Neural progenitor cell (in vitro differentiated cells): Measurements from ENCODE around the gene DEPDC1B. TPM values are rescaled to one million over a fixed set of nuclear protein-coding genes. Genes with fewer than 3 reads are reported as not detected.
"Not testable (repeated sequence)": the region's sequence is repeated elsewhere in the genome, so short reads cannot be mapped to it uniquely, and the experiment has no call there.

ENCODE experiments used
- DNase-seq: peaks from one replicate; pipeline ENCODE4 v3.0.0-alpha.2; 2016; ENCODE audit warnings: low spot score
- H2AFZ ChIP-seq: fragments of 200-600 bp; sonication (generic); replicated peaks from 2 replicates; pipeline ENCODE4 v1.6.1; 2016; ENCODE audit warnings: antibody characterized with exemption
- H3F3A ChIP-seq: fragments of 200-600 bp; sonication (generic); 2 replicates; pipeline ENCODE4 v1.6.1; 2016; ENCODE audit warnings: antibody characterized with exemption, low read depth
- H3K27ac ChIP-seq: fragments of 200-600 bp; sonication (generic); 2 replicates; pipeline ENCODE4 v1.5.1; 2016; ENCODE audit warnings: mild to moderate bottlenecking
- H3K27me3 ChIP-seq: fragments of 200-600 bp; sonication (generic); 2 replicates; pipeline ENCODE4 v1.6.1; 2016; ENCODE audit warnings: mild to moderate bottlenecking, moderate library complexity
- H3K36me3 ChIP-seq: fragments of 200-600 bp; sonication (generic); 2 replicates; pipeline ENCODE4 v1.5.1; 2016
- H3K4me1 ChIP-seq: fragments of 200-600 bp; sonication (generic); 2 replicates; pipeline ENCODE4 v1.6.1; 2016; ENCODE audit warnings: mixed run types
- H3K4me2 ChIP-seq: fragments of 200-600 bp; sonication (generic); 2 replicates; pipeline ENCODE4 v1.6.1; 2016
- H3K4me3 ChIP-seq: fragments of 200-600 bp; sonication (generic); 2 replicates; pipeline ENCODE4 v1.5.1; 2016
- H3K79me2 ChIP-seq: fragments of 200-600 bp; sonication (generic); 2 replicates; pipeline ENCODE4 v1.6.1; 2016; ENCODE audit warnings: low read depth
- H3K9ac ChIP-seq: fragments of 200-600 bp; sonication (generic); 2 replicates; pipeline ENCODE4 v1.6.1; 2016
- H3K9me3 ChIP-seq: fragments of 200-600 bp; sonication (generic); 2 replicates; pipeline ENCODE4 v1.5.1; 2016; ENCODE audit warnings: low read depth
- H4K20me1 ChIP-seq: fragments of 200-600 bp; sonication (generic); 2 replicates; pipeline ENCODE4 v1.6.1; 2016; ENCODE audit warnings: low read depth
- H3K27ac Mint-ChIP-seq: 3 replicates; pipeline ENCODE4 v1.8.0; 2021; ENCODE audit warnings: mixed read lengths
- H3K27me3 Mint-ChIP-seq: 2 replicates; pipeline ENCODE4 v1.8.0; 2022; ENCODE audit warnings: low read depth, mild to moderate bottlenecking, inconsistent platforms, moderate library complexity, mixed read lengths; ENCODE audit not compliant: insufficient read depth
- H3K36me3 Mint-ChIP-seq: 3 replicates; pipeline ENCODE4 v1.8.0; 2021; ENCODE audit warnings: mixed read lengths
- H3K4me1 Mint-ChIP-seq: 3 replicates; pipeline ENCODE4 v1.8.0; 2021; ENCODE audit warnings: mixed read lengths
- H3K4me3 Mint-ChIP-seq: 3 replicates; pipeline ENCODE4 v1.8.0; 2021; ENCODE audit warnings: mild to moderate bottlenecking, moderate library complexity, mixed read lengths
- H3K9me3 Mint-ChIP-seq: 3 replicates; pipeline ENCODE4 v1.8.0; 2020; ENCODE audit warnings: mixed read lengths
- CTCF ChIP-seq: fragments of 200-600 bp; sonication (generic); IDR thresholded peaks from 2 replicates; pipeline ENCODE4 v1.5.1; 2017; ENCODE audit warnings: antibody characterized with exemption, mild to moderate bottlenecking
- EZH2 ChIP-seq: fragments of 200-600 bp; sonication (generic); IDR thresholded peaks from 2 replicates; pipeline ENCODE4 v1.6.1; 2017; ENCODE audit warnings: antibody characterized with exemption, mild to moderate bottlenecking, moderate library complexity
- EZH2phosphoT487 ChIP-seq: fragments of 200-600 bp; sonication (generic); IDR thresholded peaks from 2 replicates; pipeline ENCODE4 v1.6.1; 2017; ENCODE audit warnings: antibody characterized with exemption
- total RNA-seq: library from RNA; depleted of rRNA; stranded (reverse); fragments of >200 nt; gene quantifications from 2 replicates; pipeline ENCODE4 v1.2.3, GENCODE V29; 2015; ENCODE audit warnings: low replicate concordance

DEPDC1B gene
- total RNA-seq, 1 donor from 2014 or later: 142 TPM

- H3K9me3 ChIP-seq: no peaks in the 10 kb centered on the region
- Mint-ChIP-seq H3K4me3 (no peak overlapping the region), H3K36me3 (no peaks in the 10 kb centered on the region), H3K9me3 (peaks cover 13% of the 10 kb centered on the region), H3K27ac (no peak overlapping the region), H3K4me1 (no peaks in the 10 kb centered on the region), H3K27me3 (peaks cover 2% of the 10 kb centered on the region)
- no peaks in the 10 kb centered on the region for H3K79me2 ChIP-seq
- H3K27ac ChIP-seq: no peak overlapping the region
- H3K9ac ChIP-seq: no peak overlapping the region
- H3K36me3 ChIP-seq: no peaks in the 10 kb centered on the region
- no peaks in the 10 kb centered on the region for H3K27me3 ChIP-seq
- no peak overlapping the region for H2AFZ ChIP-seq
- no peak overlapping the region for H3K4me3 ChIP-seq
- no peaks in the 10 kb centered on the region for H4K20me1 ChIP-seq
- H3K4me2 ChIP-seq: no peak overlapping the region
- H3K4me1 ChIP-seq: no peaks in the 10 kb centered on the region
- no peak for TF ChIP-seq EZH2phosphoT487
- TF ChIP-seq EZH2: no peak
- no peak for TF ChIP-seq CTCF
- no peak for DNase-seq
- no peaks in the 10 kb centered on the region for H3F3A ChIP-seq
These were observed 40.4 kb upstream of the DEPDC1B start for GRCh38 chr5:60740322-60740721.

GRCh38 chr5:60738933-60739332, 39.0 kb upstream of the DEPDC1B start:
- no peaks in the 10 kb centered on the region for H3K79me2 ChIP-seq
- Mint-ChIP-seq H3K27me3 (peaks cover 2% of the 10 kb centered on the region), H3K4me1 (no peaks in the 10 kb centered on the region), H3K9me3 (peaks cover 11% of the 10 kb centered on the region), H3K27ac (no peak overlapping the region), H3K36me3 (no peaks in the 10 kb centered on the region), H3K4me3 (no peak overlapping the region)
- H4K20me1 ChIP-seq: no peaks in the 10 kb centered on the region
- H3K27me3 ChIP-seq: no peaks in the 10 kb centered on the region
- no peak overlapping the region for H3K27ac ChIP-seq
- H3K9me3 ChIP-seq: no peaks in the 10 kb centered on the region
- no peak for DNase-seq
- H3K36me3 ChIP-seq: no peaks in the 10 kb centered on the region
- TF ChIP-seq EZH2: no peak
- no peak for TF ChIP-seq EZH2phosphoT487
- TF ChIP-seq CTCF: no peak
- no peak overlapping the region for H3K4me3 ChIP-seq
- H3K9ac ChIP-seq: no peak overlapping the region
- no peaks in the 10 kb centered on the region for H3K4me1 ChIP-seq
- H3K4me2 ChIP-seq: no peak overlapping the region
- H3F3A ChIP-seq: no peaks in the 10 kb centered on the region
- no peak overlapping the region for H2AFZ ChIP-seq

GRCh38 chr5:60738461-60738860, 38.5 kb upstream of the DEPDC1B start:
- Histone ChIP-seq H3K4me2 (no peak overlapping the region), H3K36me3 (no peaks in the 10 kb centered on the region), H3K79me2 (no peaks in the 10 kb centered on the region), H2AFZ (no peak overlapping the region), H3K9ac (no peak overlapping the region), H3F3A (no peaks in the 10 kb centered on the region), H4K20me1 (no peaks in the 10 kb centered on the region), H3K27me3 (no peaks in the 10 kb centered on the region), H3K4me3 (no peak overlapping the region), H3K9me3 (no peaks in the 10 kb centered on the region), H3K4me1 (no peaks in the 10 kb centered on the region), H3K27ac (no peak overlapping the region)
- Mint-ChIP-seq H3K9me3 (peaks cover 11% of the 10 kb centered on the region), H3K4me3 (no peak overlapping the region), H3K4me1 (no peaks in the 10 kb centered on the region), H3K27me3 (peaks cover 2% of the 10 kb centered on the region), H3K36me3 (no peaks in the 10 kb centered on the region), H3K27ac (no peak overlapping the region)
- TF ChIP-seq CTCF: no peak
- TF ChIP-seq EZH2: no peak
- no peak for TF ChIP-seq EZH2phosphoT487
- no peak for DNase-seq

- not testable (repeated sequence) for H3K36me3 ChIP-seq, DNase-seq, H3K4me3 Mint-ChIP-seq, H3F3A ChIP-seq, H3K27me3 Mint-ChIP-seq, H3K4me1 ChIP-seq, H2AFZ ChIP-seq, H3K27ac ChIP-seq, H3K27ac Mint-ChIP-seq, H3K9me3 ChIP-seq, H3K9me3 Mint-ChIP-seq, H3K36me3 Mint-ChIP-seq, H3K4me3 ChIP-seq, H3K4me2 ChIP-seq, H3K27me3 ChIP-seq, H3K9ac ChIP-seq, H4K20me1 ChIP-seq, H3K4me1 Mint-ChIP-seq, H3K79me2 ChIP-seq
These were observed 30.9 kb upstream of the DEPDC1B start for GRCh38 chr5:60730858-60731257.
